ENCODE results near the gene ANGEL2. TPM values are rescaled to one million over a fixed set of nuclear protein-coding genes. Genes with fewer than 3 reads are reported as not detected.

The ANGEL2 gene
- total RNA-seq, 2 donors from 2014 or later, result 19.0 to 20.6 TPM

- intact Hi-C loops (cut with DNase I), result loop anchor here (10.0 kb wide), 1 partner anchor 316 kb away; no protein-coding TSS in a partner anchor
- TF ChIP-seq CTCF (IDR thresholded peaks at IDR 0.05), result no peak
- Histone ChIP-seq H3K9me3 (no peaks in the 10 kb centered on the region), H3K27ac (no peak overlapping the region), H3K4me3 (no peak overlapping the region), H3K4me1 (no peaks in the 10 kb centered on the region), H3K27me3 (no peaks in the 10 kb centered on the region), H3K9ac (ENCODE audit: low read depth in 2 of 2, low read length in 2 of 2) (no peak overlapping the region), H3K36me3 (no peaks in the 10 kb centered on the region)
- DNase-seq, result peak; percentile 24
These were observed 34.6 kb downstream of the ANGEL2 start for GRCh38 chr1:212981025-212981495.

GRCh38 chr1:212980123-212980785 lies 35.4 kb downstream of the ANGEL2 start:
- DNase-seq, result no peak
- Histone ChIP-seq H3K36me3 (no peaks in the 10 kb centered on the region), H3K4me3 (no peak overlapping the region), H3K4me1 (no peaks in the 10 kb centered on the region), H3K9me3 (no peaks in the 10 kb centered on the region), H3K27ac (no peak overlapping the region), H3K27me3 (no peaks in the 10 kb centered on the region), H3K9ac (ENCODE audit: low read depth in 2 of 2, low read length in 2 of 2) (no peak overlapping the region)
- intact Hi-C loops (cut with DNase I), result loop anchor here (10.0 kb wide), 1 partner anchor 315 kb away; no protein-coding TSS in a partner anchor
- TF ChIP-seq CTCF (IDR thresholded peaks at IDR 0.05), result no peak

GRCh38 chr1:212979340-212980122 lies 36.1 kb downstream of the ANGEL2 start:
- Histone ChIP-seq H3K9ac (ENCODE audit: low read depth in 2 of 2, low read length in 2 of 2) (no peak overlapping the region), H3K4me1 (no peaks in the 10 kb centered on the region), H3K27me3 (no peaks in the 10 kb centered on the region), H3K36me3 (no peaks in the 10 kb centered on the region), H3K9me3 (no peaks in the 10 kb centered on the region), H3K4me3 (no peak overlapping the region), H3K27ac (no peak overlapping the region)
- intact Hi-C loops (cut with DNase I), result loop anchor here (10.0 kb wide), 1 partner anchor 315 kb away; no protein-coding TSS in a partner anchor
- no peak for DNase-seq
- TF ChIP-seq CTCF (IDR thresholded peaks at IDR 0.05), result no peak

GRCh38 chr1:212977781-212978645 lies 37.7 kb downstream of the ANGEL2 start:
- no peak overlapping the region for H3K4me3 ChIP-seq
- no peak for TF ChIP-seq CTCF (IDR thresholded peaks at IDR 0.05)
- H3K9me3 ChIP-seq, result no peaks in the 10 kb centered on the region
- H3K27me3 ChIP-seq, result no peaks in the 10 kb centered on the region
- no peak overlapping the region for H3K27ac ChIP-seq
- no peaks in the 10 kb centered on the region for H3K4me1 ChIP-seq
- H3K36me3 ChIP-seq, result no peaks in the 10 kb centered on the region
- H3K9ac ChIP-seq (ENCODE audit: low read depth in 2 of 2, low read length in 2 of 2), result no peak overlapping the region
- DNase-seq, result no peak
- intact Hi-C loops (cut with DNase I), result no loop called here

GRCh38 chr1:212976586-212976985 lies 39.1 kb downstream of the ANGEL2 start:
- intact Hi-C loops (cut with DNase I), result no loop called here
- TF ChIP-seq CTCF (IDR thresholded peaks at IDR 0.05), result no peak
- no peak for DNase-seq

More at GRCh38 chr1:212976586-212976985, 39.1 kb downstream of the ANGEL2 start:
- Histone ChIP-seq H3K9ac (ENCODE audit: low read depth in 2 of 2, low read length in 2 of 2) (no peak overlapping the region), H3K4me3 (no peak overlapping the region), H3K4me1 (no peaks in the 10 kb centered on the region), H3K9me3 (no peaks in the 10 kb centered on the region), H3K36me3 (no peaks in the 10 kb centered on the region), H3K27ac (no peak overlapping the region), H3K27me3 (no peaks in the 10 kb centered on the region)
